Rectal smooth muscle tissue (tissue), 1 donor: ENCODE results near the gene CERS6.

Experiments
- H3K27ac ChIP-seq: one replicate; pipeline ENCODE4 v1.7.0; 2013; ENCODE audit warnings: low read depth, low read length, inconsistent platforms
- H3K27me3 ChIP-seq: one replicate; pipeline ENCODE4 v1.7.0; 2013; ENCODE audit warnings: low read length; ENCODE audit not compliant: control insufficient read depth, insufficient read depth
- H3K36me3 ChIP-seq: one replicate; pipeline ENCODE4 v1.7.0; 2013; ENCODE audit warnings: low read length; ENCODE audit not compliant: control insufficient read depth, insufficient read depth
- H3K4me1 ChIP-seq: one replicate; pipeline ENCODE4 v1.7.0; 2013; ENCODE audit warnings: low read length; ENCODE audit not compliant: control insufficient read depth, insufficient read depth
- H3K4me3 ChIP-seq: one replicate; pipeline ENCODE4 v1.7.0; 2013; ENCODE audit warnings: low read length
- H3K9ac ChIP-seq: one replicate; pipeline ENCODE4 v1.7.0; 2013; ENCODE audit warnings: low read length

The CERS6 gene

DNA sequence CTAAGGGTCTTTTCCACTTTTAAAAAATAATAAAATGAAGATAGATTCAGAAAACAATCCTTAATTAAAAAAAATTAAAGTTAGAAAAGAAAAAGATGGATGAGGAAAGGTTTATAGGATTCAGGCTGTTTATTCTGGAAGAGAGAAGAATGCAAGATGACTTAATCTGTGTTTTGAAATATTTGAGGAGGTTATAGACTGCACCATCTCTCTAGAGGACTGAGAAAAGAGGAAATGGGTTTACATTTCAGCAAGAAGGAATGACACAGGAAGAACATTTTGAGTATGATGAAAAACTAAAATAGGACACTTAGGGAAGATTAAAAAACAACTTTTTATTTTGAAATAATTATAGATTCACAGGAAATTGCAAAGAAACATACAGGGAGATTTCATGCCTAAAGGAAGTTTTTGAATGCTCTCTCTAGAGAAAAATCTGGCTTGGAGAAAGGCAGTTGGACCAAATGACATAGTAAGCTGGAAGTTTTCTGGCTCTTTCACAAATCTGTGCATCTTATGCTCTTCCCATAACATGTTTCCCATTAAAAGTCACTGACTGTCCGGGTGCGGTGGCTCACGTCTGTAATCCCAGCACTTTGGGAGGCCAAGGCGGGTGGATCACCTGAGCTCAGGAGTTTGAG lies 75.0 kb downstream of the CERS6 start:
- Histone ChIP-seq H3K4me1 (no peaks in the 10 kb centered on the region), H3K36me3 (no peaks in the 10 kb centered on the region), H3K9ac (no peak overlapping the region), H3K27me3 (no peaks in the 10 kb centered on the region), H3K4me3 (no peak overlapping the region), H3K27ac (no peak overlapping the region)

- no peaks in the 10 kb centered on the region for H3K4me1 ChIP-seq
- no peak overlapping the region for H3K27ac ChIP-seq
- H3K9ac ChIP-seq, result no peak overlapping the region
- H3K36me3 ChIP-seq, result no peaks in the 10 kb centered on the region
- no peak overlapping the region for H3K4me3 ChIP-seq
- no peaks in the 10 kb centered on the region for H3K27me3 ChIP-seq
Measured at GRCh38 chr2:168534926-168535325, 78.9 kb downstream of the CERS6 start.

- Histone ChIP-seq H3K27ac (no peak overlapping the region), H3K9ac (no peak overlapping the region), H3K27me3 (no peaks in the 10 kb centered on the region), H3K36me3 (no peaks in the 10 kb centered on the region), H3K4me1 (no peaks in the 10 kb centered on the region), H3K4me3 (no peak overlapping the region)
Measured at GRCh38 chr2:168536925-168537466, 80.9 kb downstream of the CERS6 start.

GRCh38 chr2:168538133-168538532 lies 82.1 kb downstream of the CERS6 start:
- no peak overlapping the region for H3K4me3 ChIP-seq
- no peak overlapping the region for H3K27ac ChIP-seq

DNA sequence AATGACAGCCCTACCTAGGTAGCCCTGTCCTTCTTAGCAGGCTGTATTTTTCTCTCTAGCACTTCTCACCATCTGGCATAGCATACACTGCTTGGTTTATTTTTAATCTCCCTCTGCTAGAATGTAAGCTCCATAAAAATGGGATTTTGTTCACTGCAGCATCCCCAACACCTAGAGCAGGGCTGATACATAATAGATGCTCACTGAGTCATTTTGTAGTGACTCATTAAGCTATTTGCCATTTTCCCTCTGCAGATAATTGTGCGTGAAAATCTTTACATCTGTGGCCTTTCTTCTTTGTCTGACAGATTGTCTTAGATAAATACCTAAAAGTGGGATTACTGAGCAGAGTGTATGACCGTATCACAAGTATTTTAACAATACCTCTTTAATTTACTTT lies 82.5 kb downstream of the CERS6 start:
- Histone ChIP-seq H3K27me3 (no peaks in the 10 kb centered on the region), H3K27ac (no peak overlapping the region), H3K4me1 (no peaks in the 10 kb centered on the region), H3K4me3 (no peak overlapping the region), H3K9ac (no peak overlapping the region), H3K36me3 (no peaks in the 10 kb centered on the region)

More at GRCh38 chr2:168538133-168538532, 82.1 kb downstream of the CERS6 start:
- Histone ChIP-seq H3K27me3 (no peaks in the 10 kb centered on the region), H3K4me1 (no peaks in the 10 kb centered on the region), H3K9ac (no peak overlapping the region), H3K36me3 (no peaks in the 10 kb centered on the region)

GRCh38 chr2:168539945-168540344 lies 83.9 kb downstream of the CERS6 start:
- Histone ChIP-seq H3K4me1 (no peaks in the 10 kb centered on the region), H3K4me3 (no peak overlapping the region), H3K36me3 (no peaks in the 10 kb centered on the region), H3K27me3 (no peaks in the 10 kb centered on the region), H3K27ac (no peak overlapping the region), H3K9ac (no peak overlapping the region)

DNA sequence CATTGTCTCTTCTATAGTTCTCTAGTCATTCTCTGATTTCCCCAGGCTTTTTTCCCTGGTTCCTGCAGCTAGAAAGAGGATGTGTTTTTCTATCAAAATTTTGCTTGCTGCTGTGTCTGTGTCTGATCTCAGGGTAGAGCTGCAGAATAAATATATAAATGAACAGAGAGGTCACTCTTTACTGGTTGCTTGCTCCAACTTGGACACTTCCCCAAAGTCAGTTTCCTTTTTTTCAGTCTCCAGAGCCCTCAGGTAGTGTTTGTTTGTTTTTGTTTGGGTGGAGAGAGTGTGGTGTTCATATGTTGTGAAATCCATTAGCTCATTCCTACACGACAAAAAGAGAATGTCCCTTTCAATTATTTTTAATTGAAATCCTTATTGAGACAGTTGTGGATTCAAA lies 85.8 kb downstream of the CERS6 start:
- H3K36me3 ChIP-seq, result no peaks in the 10 kb centered on the region
- H3K27ac ChIP-seq, result no peak overlapping the region
- no peaks in the 10 kb centered on the region for H3K27me3 ChIP-seq
- no peak overlapping the region for H3K9ac ChIP-seq
- no peaks in the 10 kb centered on the region for H3K4me1 ChIP-seq
- H3K4me3 ChIP-seq, result no peak overlapping the region

DNA sequence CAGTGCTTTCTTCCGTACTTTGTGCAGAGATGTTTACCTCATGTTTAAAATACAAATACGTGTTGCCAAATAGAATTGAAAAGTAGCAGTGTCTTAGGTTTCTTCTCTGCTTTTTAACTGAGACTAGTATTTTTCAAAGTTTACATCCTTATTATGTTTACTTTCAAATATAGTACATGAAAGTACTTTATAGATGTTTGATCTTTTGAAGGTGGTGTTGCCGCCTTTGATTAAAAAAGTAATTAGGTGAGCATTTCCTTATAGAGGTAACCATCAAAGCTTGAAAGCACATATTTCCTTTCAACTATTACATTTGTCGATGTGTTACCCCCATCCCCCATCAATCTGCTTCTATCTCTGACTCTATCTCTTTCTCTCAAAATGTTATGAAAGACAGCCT lies 87.0 kb downstream of the CERS6 start:
- H3K27ac ChIP-seq, result no peak overlapping the region
- no peaks in the 10 kb centered on the region for H3K36me3 ChIP-seq
- no peaks in the 10 kb centered on the region for H3K27me3 ChIP-seq
- H3K9ac ChIP-seq, result no peak overlapping the region
- no peak overlapping the region for H3K4me3 ChIP-seq
- no peaks in the 10 kb centered on the region for H3K4me1 ChIP-seq

- no peaks in the 10 kb centered on the region for H3K27me3 ChIP-seq
- H3K4me3 ChIP-seq, result no peak overlapping the region
- no peak overlapping the region for H3K27ac ChIP-seq
- H3K9ac ChIP-seq, result no peak overlapping the region
- H3K4me1 ChIP-seq, result no peaks in the 10 kb centered on the region
- no peaks in the 10 kb centered on the region for H3K36me3 ChIP-seq
Measured at GRCh38 chr2:168543935-168544334, 87.9 kb downstream of the CERS6 start.

GRCh38 chr2:168545439-168546082 lies 89.5 kb downstream of the CERS6 start:
- no peak overlapping the region for H3K4me3 ChIP-seq
- no peak overlapping the region for H3K27ac ChIP-seq
- H3K36me3 ChIP-seq, result no peaks in the 10 kb centered on the region
- H3K4me1 ChIP-seq, result no peaks in the 10 kb centered on the region
- no peak overlapping the region for H3K9ac ChIP-seq
- no peaks in the 10 kb centered on the region for H3K27me3 ChIP-seq

DNA sequence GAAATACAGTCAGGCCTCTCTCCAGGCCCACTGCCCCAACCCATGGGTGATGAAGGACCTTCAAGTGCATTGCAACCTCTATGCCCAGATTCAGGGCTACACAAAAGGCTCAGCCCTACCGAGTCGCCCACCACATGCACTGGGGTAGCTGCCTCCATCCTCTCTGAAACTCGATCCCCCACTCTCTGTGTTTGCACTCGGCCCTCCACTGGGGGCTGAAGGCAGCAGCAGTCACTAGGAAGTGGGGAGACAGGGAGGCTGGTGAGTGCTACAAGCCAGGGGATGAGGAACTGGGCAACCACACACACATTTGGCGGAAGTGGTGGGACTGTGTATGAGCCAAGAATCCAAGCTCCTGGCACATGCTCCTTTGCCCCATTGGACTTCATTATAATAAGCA lies 94.6 kb downstream of the CERS6 start:
- Histone ChIP-seq H3K4me1 (no peaks in the 10 kb centered on the region), H3K27me3 (no peaks in the 10 kb centered on the region), H3K9ac (no peak overlapping the region), H3K4me3 (no peak overlapping the region), H3K27ac (no peak overlapping the region), H3K36me3 (no peaks in the 10 kb centered on the region)

DNA sequence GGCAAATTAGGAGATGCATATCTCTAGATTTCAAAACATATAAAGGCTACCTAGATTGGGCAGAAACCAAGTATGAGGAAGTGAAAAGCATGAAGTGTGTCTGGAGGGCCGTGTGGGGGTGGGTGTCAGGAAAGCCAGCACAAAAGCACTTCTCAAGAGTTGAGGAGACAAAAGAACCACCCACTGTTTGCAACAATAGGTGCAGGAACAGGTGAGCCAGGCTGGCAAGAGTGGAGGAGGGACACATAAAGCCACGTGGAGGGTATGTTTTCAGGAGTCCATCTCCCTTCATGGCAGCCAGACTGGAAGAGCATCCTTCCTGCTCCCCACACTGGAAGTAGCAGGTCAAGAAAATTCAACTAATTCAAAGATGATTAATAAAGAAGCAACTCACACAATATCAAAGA lies 96.4 kb downstream of the CERS6 start:
- Histone ChIP-seq H3K36me3 (no peaks in the 10 kb centered on the region), H3K27me3 (no peaks in the 10 kb centered on the region), H3K4me3 (no peak overlapping the region), H3K9ac (no peak overlapping the region), H3K27ac (no peak overlapping the region), H3K4me1 (no peaks in the 10 kb centered on the region)

DNA sequence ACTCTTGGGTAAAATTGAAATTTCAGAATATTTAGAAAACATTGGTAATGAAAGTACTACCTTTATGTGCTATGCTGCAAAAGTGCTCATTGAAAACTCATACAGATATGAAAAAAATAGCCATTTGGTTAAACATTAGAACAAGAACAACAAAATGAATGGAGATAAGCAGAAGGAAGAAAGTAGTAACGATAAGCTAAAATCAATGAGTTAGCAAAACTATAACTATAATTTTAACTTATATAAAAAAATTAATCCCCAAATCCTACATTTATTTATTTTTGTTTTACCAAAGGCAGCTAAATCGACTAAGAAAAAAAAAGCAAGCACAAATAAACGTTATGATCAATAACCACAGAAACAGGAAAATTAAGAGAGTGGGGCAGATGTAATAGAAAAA lies 99.2 kb downstream of the CERS6 start:
- Histone ChIP-seq H3K4me3 (no peak overlapping the region), H3K27me3 (no peaks in the 10 kb centered on the region), H3K36me3 (no peaks in the 10 kb centered on the region), H3K27ac (no peak overlapping the region), H3K4me1 (no peaks in the 10 kb centered on the region), H3K9ac (no peak overlapping the region)
